Cardiac muscle cell (in vitro differentiated cells and primary cell): ENCODE data around the gene RIPK4. TPM values are rescaled to one million over a fixed set of nuclear protein-coding genes. Genes with fewer than 3 reads are reported as not detected.

ENCODE experiments used
- DNase-seq, 2 donors: peaks; one replicate each; pipeline versions ENCODE4 v3.0.0 to v3.0.0-alpha.2; 2010 to 2017; ENCODE audit warnings: low read depth in 1 of 2, low spot score in 1 of 2
- H3K27ac ChIP-seq: fragments of 200-600 bp; sonication (generic); 2 replicates; pipeline ENCODE4 v1.5.1; 2016
- H3K27me3 ChIP-seq: fragments of 200-600 bp; sonication (generic); 2 replicates; pipeline ENCODE4 v1.6.0; 2016; ENCODE audit warnings: control low read depth
- H3K36me3 ChIP-seq: fragments of 200-600 bp; sonication (generic); 2 replicates; pipeline ENCODE4 v1.5.1; 2016; ENCODE audit warnings: control low read depth
- H3K4me1 ChIP-seq: fragments of 200-600 bp; sonication (generic); 2 replicates; pipeline ENCODE4 v1.8.1; 2017; ENCODE audit warnings: low read depth, mild to moderate bottlenecking, mixed run types
- H3K4me3 ChIP-seq: fragments of 200-600 bp; sonication (generic); 2 replicates; pipeline ENCODE4 v1.5.1; 2016; ENCODE audit warnings: mild to moderate bottlenecking
- H3K9me3 ChIP-seq: fragments of 200-600 bp; sonication (generic); 2 replicates; pipeline ENCODE4 v1.5.1; 2017; ENCODE audit warnings: low read depth, mild to moderate bottlenecking, control low read depth
- polyA plus RNA-seq: library from polyadenylated mRNA; unstranded; fragments of >200 nt; fragmentation: Nextera tagmentation; extraction: Ambion mirVana; gene quantifications from 2 replicates; pipeline ENCODE4 v1.2.1, GENCODE V29; 2016
- total RNA-seq: library from RNA; depleted of rRNA; stranded (reverse); fragments of >200 nt; gene quantifications from 2 replicates; pipeline ENCODE4 v1.2.3, GENCODE V29; 2016
- TF ChIP-seq, protein P1 (sequence below): IDR thresholded peaks from 2 replicates; pipeline ENCODE4 v1.5.1; 2012; ENCODE audit warnings: low read depth, mild to moderate bottlenecking, low read length

The RIPK4 gene
- total and polyA plus RNA-seq, 2 experiments from 2014 or later = 0.71 to 2.7 TPM

DNA sequence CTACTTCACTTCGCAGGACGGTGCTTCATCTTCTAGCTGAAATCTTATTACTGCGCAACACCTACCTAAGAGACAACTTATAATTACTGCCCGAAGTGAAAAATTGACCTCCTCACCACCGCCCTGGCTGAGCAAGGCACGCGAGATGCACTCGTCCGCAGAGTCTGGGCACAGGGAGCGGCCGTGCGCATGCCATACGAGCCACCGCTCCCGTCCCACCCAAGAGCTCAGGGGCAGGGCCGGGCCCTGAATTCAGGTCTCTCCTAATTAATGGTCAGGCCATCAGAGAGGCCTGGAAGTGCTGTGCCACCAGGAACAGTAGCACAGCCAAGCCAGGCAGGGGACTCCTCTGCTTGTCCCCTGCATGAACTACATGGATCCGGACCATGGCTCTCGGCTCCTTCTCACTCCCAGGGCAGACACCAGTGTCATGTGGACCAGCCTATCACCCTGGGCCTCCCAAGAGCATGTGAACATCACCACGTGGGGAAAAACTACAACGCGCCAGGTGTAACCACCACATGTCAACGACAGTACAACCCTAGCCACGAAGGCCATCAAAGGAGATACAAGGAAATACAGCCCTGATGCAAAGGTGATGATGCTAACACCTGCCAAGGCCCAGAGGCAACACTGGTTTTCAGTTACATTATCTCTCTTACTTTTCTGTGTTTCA, 11.5 kb downstream of the RIPK4 start:
- Histone ChIP-seq H3K4me3 (no peak overlapping the region), H3K4me1 (peaks cover 13% of the 10 kb centered on the region), H3K27me3 (peaks cover 7% of the 10 kb centered on the region), H3K9me3 (no peaks in the 10 kb centered on the region), H3K27ac (no peak overlapping the region), H3K36me3 (no peaks in the 10 kb centered on the region)
- DNase-seq = no peak
- TF ChIP-seq, protein P1, sequence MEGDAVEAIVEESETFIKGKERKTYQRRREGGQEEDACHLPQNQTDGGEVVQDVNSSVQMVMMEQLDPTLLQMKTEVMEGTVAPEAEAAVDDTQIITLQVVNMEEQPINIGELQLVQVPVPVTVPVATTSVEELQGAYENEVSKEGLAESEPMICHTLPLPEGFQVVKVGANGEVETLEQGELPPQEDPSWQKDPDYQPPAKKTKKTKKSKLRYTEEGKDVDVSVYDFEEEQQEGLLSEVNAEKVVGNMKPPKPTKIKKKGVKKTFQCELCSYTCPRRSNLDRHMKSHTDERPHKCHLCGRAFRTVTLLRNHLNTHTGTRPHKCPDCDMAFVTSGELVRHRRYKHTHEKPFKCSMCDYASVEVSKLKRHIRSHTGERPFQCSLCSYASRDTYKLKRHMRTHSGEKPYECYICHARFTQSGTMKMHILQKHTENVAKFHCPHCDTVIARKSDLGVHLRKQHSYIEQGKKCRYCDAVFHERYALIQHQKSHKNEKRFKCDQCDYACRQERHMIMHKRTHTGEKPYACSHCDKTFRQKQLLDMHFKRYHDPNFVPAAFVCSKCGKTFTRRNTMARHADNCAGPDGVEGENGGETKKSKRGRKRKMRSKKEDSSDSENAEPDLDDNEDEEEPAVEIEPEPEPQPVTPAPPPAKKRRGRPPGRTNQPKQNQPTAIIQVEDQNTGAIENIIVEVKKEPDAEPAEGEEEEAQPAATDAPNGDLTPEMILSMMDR = no peak

DNA sequence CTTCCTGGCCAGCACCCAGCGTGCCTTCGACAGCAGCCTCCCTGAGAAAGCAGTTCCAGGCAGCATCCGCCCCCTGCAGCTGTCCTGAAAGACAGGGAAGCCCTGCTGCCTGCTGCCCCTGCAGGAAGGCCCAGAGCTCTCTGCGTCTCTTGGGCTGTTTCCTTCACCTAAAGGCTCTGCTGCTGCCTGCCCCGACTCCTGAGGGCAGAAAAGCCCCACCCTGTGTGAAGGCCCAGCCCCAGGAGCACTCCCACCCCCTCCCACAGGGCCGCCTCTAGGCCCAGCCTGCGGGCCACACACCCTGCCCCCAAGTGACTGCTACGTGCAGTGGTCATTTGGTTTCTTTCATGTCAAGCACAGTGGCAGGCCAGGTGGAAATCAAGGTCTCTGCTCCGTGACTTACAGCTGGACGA, 12.4 kb downstream of the RIPK4 start:
- no peaks in the 10 kb centered on the region for H3K9me3 ChIP-seq
- H3K27me3 ChIP-seq = no peaks in the 10 kb centered on the region
- DNase-seq = peak in 1 of 2 donors; percentile 42
- no peaks in the 10 kb centered on the region for H3K36me3 ChIP-seq
- H3K4me1 ChIP-seq = peaks cover 13% of the 10 kb centered on the region
- H3K27ac ChIP-seq = peak overlapping the region; percentile 38
- TF ChIP-seq, protein P1 = no peak
- H3K4me3 ChIP-seq = no peak overlapping the region

DNA sequence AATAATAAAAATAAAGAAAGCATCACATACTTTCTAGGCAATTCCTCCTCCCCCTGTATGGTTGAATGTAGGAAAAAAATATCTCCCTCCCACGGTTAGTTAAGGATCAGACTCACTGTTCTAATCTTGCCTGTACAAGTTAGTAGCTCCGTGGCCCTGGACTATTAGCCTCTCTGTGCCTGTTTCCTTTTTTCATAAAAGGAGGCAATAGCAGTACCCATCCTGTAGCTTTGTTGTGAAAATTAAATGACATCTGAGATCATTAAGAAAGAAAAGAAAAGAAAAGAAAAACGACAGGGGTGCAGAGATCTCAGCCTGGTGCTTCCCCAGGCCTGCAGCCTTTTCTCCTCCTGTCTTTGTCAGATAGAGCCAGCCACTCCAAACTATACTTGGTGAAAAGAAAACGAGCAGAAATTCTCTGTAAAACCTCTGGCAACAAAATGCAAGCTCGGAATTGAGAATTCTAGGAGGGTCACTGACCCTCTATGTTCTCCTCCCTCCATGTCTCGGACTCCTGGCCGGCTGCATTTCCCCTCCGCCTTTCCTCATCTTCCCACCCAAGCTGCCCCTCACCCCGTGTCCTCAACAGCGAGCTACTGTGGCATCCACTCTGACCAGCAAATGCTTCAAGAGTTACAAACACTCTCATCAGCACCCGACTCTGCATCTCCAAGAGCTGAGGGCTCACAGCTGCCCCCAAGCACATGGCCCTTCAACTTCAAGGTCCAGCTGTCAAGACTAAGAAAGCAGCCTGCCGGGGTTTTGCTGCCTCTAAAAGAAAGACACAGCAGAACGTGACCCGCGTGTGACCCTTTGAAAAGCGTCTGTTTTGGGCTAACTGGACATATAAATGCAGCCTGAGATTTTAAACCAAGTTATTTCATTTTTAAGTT, 13.6 kb downstream of the RIPK4 start:
- no peak overlapping the region for H3K27ac ChIP-seq
- TF ChIP-seq, protein P1 = no peak
- H3K27me3 ChIP-seq = no peaks in the 10 kb centered on the region
- no peaks in the 10 kb centered on the region for H3K36me3 ChIP-seq
- no peak for DNase-seq
- H3K4me3 ChIP-seq = no peak overlapping the region
- H3K9me3 ChIP-seq = no peaks in the 10 kb centered on the region
- H3K4me1 ChIP-seq = peaks cover 13% of the 10 kb centered on the region

DNA sequence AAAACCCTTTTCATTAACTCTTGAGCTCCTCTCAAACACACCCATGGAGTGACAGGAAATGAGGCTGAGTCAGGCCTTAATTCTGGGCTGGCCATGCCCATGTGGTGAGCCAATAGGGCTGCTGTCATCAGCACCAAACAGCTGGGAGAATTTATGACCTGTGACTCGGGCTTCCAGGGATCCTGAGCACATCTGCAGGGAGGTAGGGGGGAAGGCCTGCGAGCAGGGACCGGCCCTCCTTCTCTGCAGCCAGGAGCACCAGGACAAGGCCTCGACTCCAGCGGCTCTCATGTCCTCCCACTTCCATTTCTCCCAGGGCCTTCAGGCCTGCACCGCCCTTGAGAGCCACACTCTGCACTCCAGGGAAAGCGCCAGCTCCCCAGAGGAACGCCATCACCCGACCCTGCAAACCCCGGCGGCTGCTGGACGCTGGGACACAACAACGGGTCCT, 14.6 kb downstream of the RIPK4 start:
- Histone ChIP-seq H3K27me3 (no peaks in the 10 kb centered on the region), H3K9me3 (no peaks in the 10 kb centered on the region), H3K4me3 (no peak overlapping the region), H3K4me1 (peaks cover 13% of the 10 kb centered on the region), H3K36me3 (no peaks in the 10 kb centered on the region), H3K27ac (no peak overlapping the region)
- TF ChIP-seq, protein P1 = no peak
- peak in 1 of 2 donors; percentile 43 for DNase-seq

DNA sequence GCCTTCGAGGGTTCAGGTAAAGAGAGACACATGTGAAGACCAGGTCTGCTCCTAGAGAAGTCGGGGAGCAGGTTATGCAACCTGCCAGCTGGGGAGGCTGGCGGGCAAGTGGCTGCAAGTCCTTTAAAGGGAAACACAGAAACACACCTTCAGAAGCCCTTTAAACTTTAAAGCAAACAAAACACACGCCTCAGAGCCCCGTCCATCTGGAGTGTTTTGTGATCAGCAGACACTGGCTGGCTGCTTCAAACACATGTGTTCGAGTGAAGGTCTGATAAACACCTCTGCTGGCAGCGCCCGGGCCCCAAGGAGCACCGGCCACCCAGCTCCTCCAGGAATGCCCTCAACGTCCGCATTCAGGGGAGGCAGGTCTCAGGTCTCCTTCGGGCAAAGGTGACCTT, 15.2 kb downstream of the RIPK4 start:
- TF ChIP-seq, protein P1 = no peak
- H3K4me3 ChIP-seq = no peak overlapping the region
- no peak overlapping the region for H3K27ac ChIP-seq
- peaks cover 13% of the 10 kb centered on the region for H3K4me1 ChIP-seq
- DNase-seq = no peak
- no peaks in the 10 kb centered on the region for H3K9me3 ChIP-seq
- H3K27me3 ChIP-seq = no peaks in the 10 kb centered on the region
- H3K36me3 ChIP-seq = no peaks in the 10 kb centered on the region
